Activated CD8-positive, alpha-beta memory T cell treated with anti-CD3 and anti-CD28 coated beads, Interleukin-2, amount 50 U/mL, for 1 hour (primary cell): Measurements from ENCODE around the gene INSYN1.

ENCODE experiments used
- DNase-seq: peaks from one replicate; pipeline ENCODE4 v3.0.0-alpha.2; 2020; ENCODE audit errors: extremely low read depth

INSYN1 gene

GRCh38 chr15:73687351-73687750, 65.8 kb downstream of the INSYN1 start:
- DNase-seq: no peak

GRCh38 chr15:73686781-73687256, 66.3 kb downstream of the INSYN1 start:
- DNase-seq: no peak

GRCh38 chr15:73685981-73686380, 67.2 kb downstream of the INSYN1 start:
- DNase-seq: no peak
